ENCODE measurements around the gene REV3L.
A peak's percentile ranks its signal among the peaks of the same experiment; 100 is the strongest.
"Not testable (repeated sequence)": the region's sequence is repeated elsewhere in the genome, so short reads cannot be mapped to it uniquely, and the experiment has no call there.

REV3L gene

GRCh38 chr6:111354758-111355555 lies 128.1 kb downstream of the REV3L start:
- DNase-seq = no peak

- no peak for DNase-seq
These were observed 129.0 kb downstream of the REV3L start for GRCh38 chr6:111353912-111354462.

DNA sequence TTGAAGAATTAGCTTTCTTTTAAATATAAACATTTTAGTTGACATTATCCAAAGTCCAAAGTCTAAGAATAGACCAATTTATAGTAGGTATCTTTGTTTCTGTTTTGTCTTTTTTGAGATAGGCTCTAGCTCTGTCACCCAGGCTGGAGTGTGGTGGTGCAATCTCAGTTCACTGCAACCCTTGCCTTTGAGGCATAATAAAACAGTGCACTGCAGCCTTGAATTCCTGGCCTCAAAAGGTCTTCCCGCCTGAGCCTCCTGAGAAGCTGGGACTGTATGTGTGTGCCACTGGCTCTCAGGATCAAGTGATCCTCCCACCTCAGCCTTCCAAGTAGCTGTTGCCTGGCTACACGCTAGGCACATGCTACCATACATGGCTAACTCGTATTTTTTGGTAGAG lies 135.4 kb downstream of the REV3L start:
- peak; percentile 54 for DNase-seq

GRCh38 chr6:111342913-111343312 lies 140.1 kb downstream of the REV3L start:
- DNase-seq = no peak

DNA sequence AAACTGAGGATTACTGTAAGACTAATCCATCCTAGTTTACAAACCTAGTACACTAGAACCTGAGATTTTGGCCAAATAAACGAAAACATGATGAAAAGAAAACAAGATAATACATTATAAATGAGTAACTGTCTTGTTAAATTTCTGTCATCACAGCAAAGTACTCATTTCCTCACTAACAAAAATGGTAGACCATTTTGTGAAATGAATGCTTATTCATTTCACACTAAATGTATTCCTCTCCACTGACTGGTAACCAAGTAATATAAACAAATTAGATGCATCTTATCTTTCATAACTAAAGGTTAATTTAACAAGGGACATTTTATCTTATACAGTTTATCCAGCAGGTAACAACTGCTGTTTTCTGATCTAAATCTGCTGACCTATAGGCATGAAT lies 143.7 kb downstream of the REV3L start:
- DNase-seq = no peak

GRCh38 chr6:111338843-111339242 lies 144.2 kb downstream of the REV3L start:
- no peak for DNase-seq

- DNase-seq = no peak
These were observed 145.2 kb downstream of the REV3L start for GRCh38 chr6:111337829-111338236.

- DNase-seq = no peak
These were observed 153.0 kb downstream of the REV3L start for GRCh38 chr6:111329882-111330633.

GRCh38 chr6:111326563-111326962 lies 156.5 kb downstream of the REV3L start:
- no peak for DNase-seq

DNA sequence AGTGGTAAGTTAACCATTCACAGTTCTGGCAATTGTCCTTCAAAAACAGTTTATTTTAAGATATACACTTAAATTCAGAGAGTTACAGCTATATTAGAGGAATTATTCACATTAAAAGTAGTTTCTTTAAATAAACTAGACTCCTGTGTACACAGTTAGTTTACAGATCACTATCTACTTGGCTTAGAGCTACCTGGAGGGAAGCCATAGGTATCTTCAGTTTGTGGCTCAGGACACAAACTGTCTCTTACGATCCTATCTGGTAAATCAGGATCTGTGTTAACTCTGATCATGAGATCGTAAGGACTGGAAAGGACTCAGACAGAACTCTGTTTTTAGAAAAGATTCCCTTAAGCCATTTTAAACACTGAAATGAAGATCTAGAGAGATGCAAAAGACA lies 160.9 kb downstream of the REV3L start:
- no peak for DNase-seq

DNA sequence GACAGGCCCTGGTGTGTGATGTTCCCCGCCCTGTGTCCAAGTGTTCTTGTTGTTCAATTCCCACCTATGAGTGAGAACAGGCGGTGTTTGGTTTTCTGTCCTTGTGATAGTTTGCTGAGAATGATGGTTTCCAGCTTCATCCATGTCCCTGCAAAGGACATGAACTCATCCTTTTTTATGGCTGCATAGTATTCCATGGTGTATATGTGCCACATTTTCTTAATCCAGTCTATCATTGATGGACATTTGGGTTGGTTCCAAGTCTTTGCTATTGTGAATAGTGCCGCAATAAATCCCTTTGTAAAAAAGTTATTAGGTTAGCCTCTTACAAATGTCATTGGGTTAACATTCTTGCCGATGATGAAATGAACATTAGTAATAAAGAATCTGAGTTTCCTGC lies 175.1 kb downstream of the REV3L start:
- not testable (repeated sequence) for DNase-seq

- no peak for DNase-seq
These were observed 175.7 kb downstream of the REV3L start for GRCh38 chr6:111307275-111307858.

DNA sequence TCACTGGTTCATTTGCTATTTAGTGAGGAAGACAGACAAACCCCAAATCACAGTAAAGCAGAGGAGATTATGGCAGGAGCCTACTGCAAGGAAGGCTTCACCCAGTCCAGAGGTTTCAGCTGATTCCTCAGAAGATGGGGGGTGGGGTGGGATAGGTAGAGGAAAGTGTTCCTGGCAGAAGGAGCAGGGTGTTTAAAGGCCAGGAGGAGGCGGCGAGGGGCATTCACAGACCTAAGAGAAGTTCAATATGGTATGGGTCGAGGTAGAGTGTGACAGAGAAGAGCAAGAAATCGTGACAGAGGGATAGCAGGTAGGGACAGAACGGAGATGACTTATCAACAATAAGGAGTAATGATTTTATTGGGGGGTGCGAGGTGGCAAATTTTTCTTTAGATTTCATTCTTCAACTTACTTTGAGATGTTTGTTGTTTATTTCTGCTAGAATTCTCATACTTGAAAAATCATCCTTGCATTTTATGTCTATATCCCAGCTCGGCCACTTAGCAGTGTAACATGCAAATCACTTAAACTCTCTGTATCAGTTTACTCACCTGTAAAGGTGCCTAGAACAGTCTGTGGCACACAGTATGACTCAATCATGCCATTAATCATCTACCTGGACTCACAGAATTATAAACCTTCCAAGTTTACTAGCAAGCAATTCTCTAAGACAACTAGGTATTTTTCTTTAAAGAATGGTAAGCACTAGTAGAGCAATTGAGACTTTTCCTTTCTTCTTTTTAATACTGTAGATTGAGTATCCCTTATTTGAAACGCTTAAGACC lies 176.7 kb downstream of the REV3L start:
- DNase-seq = no peak

GRCh38 chr6:111301946-111302345 lies 181.1 kb downstream of the REV3L start:
- DNase-seq = no peak

DNA sequence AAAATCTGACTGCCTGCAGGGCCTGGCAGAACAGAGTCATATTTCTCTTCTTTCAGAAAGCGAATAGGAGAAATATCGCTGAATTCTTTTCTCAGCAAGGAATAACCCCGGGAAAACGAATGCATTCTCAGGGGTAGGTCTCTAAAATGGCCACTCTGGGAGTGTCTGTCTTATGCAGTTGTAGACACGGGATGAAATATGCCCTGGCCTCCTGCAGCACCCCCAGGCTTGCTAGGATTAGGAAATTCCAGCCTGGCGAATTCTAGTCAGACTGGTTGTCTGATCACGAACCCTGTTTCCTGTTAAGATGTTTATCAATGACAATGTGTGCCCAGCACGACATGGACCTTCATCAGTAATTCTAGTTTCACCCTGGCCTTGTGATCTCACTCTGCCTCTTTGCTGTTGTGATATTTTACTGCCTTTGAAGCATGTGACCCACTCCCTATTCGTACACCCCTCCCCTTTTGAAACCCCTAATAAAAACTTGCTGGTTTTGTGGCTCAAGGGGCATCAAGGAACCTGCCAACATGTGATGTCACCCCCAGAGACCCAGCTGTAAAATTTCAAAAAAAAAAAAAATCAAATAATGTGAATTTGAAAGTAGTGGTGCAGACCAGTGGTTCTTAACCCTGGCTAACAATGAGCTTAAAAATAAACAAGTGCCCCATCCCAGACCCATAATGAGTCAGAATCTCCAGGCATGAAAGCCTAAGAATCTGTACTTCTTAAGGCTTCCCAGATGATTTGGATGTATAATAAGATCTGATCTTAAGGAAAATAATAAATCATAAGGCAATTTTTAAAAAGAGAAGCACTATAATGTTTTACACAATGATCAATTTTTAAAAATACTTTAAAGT lies 181.8 kb downstream of the REV3L start:
- DNase-seq = not testable (repeated sequence)

DNA sequence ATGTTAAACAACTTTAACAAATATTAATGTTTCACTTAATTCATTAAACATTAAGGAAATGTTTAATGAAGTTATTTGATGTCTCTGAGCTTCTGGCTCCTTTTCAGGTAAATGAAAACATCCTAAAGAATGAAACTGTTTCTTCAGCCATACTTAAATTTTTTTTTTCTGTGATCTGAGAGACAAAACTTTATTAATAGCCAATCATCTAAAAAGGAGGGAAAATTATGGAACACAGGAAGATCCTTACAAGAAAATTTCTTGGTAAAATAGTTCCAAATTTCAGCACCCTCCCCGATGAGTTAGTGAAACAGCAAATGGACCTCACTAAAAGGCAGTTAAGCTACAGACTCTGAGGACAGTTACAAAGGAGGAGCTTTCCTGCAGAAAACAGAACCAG lies 185.2 kb downstream of the REV3L start:
- no peak for DNase-seq

- no peak for DNase-seq
These were observed 188.5 kb downstream of the REV3L start for GRCh38 chr6:111294374-111294967.

GRCh38 chr6:111291336-111292259 lies 191.4 kb downstream of the REV3L start:
- DNase-seq = no peak

DNA sequence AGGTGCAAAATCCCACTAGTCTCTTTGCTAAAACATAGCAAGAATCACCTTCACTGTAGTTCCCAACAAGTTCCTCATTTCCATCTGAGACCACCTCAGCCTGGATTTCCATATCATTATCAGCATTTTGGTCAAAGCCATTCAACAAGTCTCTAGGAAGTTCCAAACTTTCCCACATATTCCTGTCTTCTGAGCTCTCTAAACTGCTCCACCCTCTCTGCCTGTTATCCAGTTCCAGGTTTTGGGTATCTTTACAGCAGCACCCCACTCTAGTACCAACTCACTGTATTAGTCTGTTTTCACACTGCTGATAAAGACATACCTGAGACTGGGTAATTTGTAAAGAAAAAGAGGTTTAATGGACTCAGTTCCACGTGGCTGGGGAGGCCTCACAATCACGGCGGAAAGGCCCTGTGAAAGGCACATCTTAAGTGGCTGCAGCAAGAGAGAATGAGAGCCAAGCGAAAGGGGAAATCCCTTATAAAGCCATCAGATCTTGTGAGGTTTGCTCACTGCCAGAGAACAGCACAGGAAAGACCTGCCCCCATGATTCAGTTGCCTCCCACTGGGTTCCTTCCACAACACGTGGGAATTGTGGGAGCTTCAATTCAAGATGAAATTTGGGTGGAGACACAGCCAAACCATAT lies 192.2 kb downstream of the REV3L start:
- not testable (repeated sequence) for DNase-seq

DNA sequence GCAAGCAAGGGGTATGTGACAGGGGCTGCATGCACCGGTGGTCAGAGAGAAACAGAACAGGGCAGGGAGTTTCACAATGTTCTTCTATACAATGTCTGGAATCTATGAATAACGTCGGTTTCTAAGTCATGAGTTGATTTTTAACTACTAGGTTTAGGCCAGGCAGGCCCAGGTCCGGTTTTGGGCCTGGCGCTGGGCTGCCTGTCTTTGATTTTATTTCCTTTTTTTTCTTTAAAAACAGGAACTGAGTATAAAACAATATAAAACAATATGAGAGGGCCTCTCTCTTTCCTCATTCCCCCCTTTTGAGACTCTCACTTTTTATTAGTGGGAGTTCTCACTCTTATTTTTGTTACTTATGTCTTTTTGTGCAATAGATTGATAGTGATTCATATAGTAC lies 198.7 kb downstream of the REV3L start:
- DNase-seq = not testable (repeated sequence)

Data from islet precursor cell (in vitro differentiated cells).